Epithelial cell of prostate (primary cell): Measurements from ENCODE around the gene HDAC7.

ENCODE experiments used
- DNase-seq: peaks from one replicate; pipeline ENCODE4 v3.0.0-alpha.2; 2011; ENCODE audit warnings: low read depth, low spot score
- H3K27ac ChIP-seq: fragments of 450-650 bp; 2 replicates; pipeline ENCODE4 v1.5.1; 2017; ENCODE audit warnings: mild to moderate bottlenecking

Gene HDAC7

DNA sequence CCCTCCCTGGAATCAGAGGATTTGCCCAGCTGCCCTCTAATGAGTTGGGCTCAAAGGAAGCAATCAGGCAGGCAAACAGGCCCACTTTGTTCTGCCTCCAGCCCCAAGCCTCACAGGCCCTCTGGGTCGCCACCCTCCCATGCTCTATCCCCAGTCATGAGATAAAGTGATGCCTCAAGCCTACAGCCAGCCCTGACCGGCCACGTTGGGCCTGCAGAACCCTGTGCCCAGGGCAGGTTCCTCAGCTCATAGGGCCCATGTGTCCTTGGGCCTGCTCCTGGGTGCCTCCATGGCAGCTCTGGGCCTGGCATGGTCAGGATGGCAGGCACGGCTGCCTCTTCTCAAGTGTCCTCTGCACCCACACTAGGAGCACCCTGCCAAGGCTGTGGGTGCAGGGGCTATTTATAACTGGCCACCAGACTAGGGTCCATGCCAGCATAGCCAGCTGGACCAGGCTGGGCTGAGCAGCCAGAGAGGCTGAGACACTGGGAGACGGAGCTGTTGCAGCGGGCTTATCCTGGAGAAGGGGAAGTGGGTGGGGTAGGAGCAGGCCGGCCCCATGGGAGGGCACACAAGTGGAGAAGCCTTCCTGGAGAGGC is 20.2 kb downstream of the HDAC7 start:
- DNase-seq: no peak
- H3K27ac ChIP-seq: no peak overlapping the region

DNA sequence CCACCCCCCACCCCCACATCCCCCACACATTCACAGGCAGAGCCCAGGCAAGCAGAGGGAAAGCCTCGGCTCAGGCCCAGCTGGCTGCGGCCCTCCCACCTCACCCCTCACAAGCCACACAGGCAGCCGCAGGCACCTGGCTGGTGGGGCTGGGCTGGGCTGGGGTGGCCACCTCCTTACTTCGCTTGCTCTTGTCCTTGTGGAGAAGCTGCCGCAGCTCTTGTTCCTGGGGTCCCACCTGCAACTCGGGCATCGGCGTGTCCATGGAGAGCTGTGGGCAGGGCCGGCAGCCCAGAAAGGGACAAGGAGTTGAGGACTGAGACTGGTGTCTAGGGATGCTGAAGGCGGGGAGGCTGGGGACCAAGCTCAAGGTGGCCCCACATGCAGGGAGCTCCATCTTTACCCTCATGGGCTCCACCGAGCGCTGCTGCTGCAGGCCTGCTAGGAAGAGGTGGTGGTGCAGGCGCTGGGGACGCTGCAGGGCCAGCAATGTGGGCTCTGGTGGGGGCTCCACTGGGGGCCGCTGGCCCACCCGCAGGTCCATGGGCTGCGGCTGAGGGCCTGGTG is 21.2 kb downstream of the HDAC7 start:
- no peak for DNase-seq

GRCh38 chr12:47797441-47797840 is 22.3 kb downstream of the HDAC7 start:
- no peak for DNase-seq
- no peak overlapping the region for H3K27ac ChIP-seq

More for the DNA sequence above, 21.2 kb downstream of the HDAC7 start:
- no peak overlapping the region for H3K27ac ChIP-seq

DNA sequence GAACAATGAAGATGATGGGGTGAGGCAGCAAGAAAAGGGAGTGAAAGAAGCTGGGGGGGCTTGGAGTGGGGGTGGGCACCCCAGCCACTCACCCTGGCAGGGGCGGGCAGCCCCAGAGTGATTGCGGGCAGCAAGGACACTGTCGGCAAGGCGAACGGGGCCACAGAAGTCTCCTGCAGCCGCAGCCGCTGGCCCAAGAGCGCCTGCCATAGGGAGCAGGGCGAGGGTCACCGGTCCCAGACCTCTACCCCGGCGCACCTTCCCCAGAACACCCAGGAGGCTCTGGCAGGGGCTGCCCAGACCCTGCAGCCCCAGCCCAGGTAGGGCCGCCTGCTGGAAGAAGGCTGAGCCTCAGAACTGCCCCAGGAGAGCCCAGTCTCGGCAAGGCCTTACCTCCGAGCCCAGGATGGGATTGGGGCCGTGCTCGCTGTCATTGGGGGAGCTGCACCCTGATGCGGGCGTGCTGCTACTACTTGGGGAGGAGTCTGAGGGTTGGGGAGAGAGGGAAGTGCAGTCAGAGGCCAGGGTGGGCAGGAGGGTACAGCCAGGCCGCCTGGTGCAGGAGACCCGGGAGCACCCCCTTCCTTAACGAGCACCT is 23.8 kb downstream of the HDAC7 start:
- no peak overlapping the region for H3K27ac ChIP-seq
- DNase-seq: no peak

DNA sequence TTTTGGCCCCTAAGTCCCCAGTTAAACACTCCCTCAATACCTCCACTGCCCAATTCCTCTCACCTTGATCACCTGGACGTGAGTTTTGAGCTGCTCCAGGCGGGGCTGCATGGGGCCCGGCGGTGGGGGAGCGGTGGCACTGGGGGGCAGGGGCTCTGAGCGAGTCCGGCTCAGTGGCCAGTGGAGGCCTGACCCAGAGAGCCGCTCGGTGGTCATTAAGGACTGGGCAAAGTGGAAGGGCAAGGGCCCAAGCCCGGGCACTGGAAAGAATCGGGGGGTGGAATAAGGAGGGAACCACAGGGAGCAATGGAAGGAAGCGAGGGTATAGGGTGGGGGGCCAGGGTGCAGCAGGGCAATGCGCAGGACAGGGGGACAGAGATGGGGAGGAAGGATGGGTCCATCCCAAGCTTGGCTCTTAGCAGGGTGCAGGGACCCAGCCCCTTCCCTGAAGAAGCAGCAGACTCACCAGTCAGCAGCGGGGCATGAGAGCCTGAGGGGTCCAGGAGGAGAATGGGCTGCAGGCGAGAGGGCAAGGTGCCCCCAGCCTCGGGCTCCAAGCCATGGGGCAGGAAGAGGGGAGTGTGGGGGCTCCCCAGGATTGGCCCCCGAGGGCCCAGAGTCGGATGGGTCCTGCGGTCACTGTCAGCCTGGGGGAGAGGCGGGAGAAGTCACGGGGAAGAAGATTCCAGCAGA is 24.4 kb downstream of the HDAC7 start:
- H3K27ac ChIP-seq: no peak overlapping the region
- DNase-seq: no peak

- no peak for DNase-seq
- H3K27ac ChIP-seq: no peak overlapping the region
Measured at GRCh38 chr12:47794679-47795078, 25.0 kb downstream of the HDAC7 start.

DNA sequence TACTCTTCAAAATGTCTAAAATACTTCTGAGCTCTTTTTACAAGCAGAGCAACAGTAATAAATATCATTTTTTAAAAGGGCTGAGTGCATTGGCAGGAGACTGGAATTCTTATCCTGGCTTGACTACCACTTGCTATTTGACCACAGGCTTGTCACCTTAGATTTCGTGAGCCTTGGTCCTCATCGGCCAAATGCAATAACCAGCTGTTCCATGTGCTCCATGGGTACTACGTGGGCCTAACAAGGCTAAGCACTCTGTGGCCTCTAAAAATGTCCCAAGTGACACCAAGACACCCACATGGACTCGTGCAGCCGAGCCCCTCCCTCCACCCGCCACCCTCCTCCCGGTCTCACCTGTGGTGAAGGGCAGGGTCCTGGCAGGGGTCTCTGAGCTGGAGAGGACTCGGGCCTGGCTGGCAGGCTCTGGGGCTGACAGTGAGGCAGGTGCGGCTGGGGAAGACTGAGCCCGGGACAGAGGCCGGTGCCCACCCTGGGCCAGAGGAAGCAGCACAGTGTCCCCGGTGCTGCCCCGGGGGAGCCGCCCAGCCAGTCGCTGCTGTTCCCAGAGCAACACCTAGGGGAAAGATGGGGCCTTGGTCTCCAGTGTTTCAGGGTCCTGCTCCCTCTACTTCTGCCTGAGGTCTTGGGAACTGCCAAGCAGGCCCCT is 26.6 kb downstream of the HDAC7 start:
- H3K27ac ChIP-seq: no peak overlapping the region
- DNase-seq: no peak

- no peak overlapping the region for H3K27ac ChIP-seq
- no peak for DNase-seq
Measured at GRCh38 chr12:47791874-47792273, 27.8 kb downstream of the HDAC7 start.

DNA sequence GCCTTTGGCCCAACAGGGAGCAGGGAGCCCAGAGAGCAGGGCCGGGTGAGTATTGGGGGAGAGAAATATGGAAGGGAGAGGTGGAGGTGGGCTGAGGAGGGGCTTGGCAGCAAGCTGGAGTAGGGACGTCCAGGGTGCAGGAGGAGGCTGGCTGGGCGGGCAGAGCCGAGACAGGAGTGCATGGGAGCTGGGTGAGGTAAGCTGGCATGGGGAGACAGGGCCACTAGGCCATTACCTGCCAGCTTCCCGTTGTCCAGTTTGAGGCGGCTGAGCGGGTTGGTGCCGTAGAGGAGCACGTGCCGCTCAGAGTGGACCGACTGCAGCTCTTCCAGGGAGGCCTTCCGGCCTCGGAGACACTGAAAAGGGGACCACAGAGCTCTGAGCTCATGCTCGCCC is 28.4 kb downstream of the HDAC7 start:
- H3K27ac ChIP-seq: no peak overlapping the region
- no peak for DNase-seq

DNA sequence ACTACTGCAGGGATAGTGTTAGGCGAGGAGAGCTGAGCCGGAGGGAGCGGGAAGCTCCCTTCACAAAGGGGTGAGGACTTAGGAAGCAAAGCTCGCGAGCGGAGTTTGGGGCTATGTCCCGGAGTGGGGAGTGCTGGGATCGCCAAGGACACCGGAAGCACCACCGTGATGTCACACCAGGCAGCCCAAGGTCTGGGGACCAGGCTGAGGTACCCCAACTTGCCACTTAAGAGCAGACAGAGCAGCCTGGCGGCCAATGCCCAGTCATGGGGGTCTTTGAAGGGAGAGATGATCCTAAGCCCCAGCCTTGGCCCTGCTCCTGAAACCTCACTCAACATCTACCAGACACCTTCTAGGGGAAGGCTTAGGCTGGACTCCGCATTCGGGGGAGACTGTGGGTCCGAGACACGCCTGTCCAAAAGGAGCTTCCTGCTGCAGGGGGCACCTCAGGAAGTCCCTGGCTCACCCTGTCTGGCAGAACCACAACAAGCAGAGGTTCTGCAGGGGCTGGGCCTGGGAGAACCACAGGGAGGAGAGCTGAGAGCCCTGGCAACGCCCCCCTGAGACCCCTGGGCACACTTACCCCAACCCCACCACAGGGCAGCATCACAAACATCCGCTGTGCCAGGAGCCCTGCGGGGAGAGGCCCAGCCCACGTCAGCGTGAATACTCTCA is 28.9 kb downstream of the HDAC7 start:
- no peak overlapping the region for H3K27ac ChIP-seq
- DNase-seq: no peak

DNA sequence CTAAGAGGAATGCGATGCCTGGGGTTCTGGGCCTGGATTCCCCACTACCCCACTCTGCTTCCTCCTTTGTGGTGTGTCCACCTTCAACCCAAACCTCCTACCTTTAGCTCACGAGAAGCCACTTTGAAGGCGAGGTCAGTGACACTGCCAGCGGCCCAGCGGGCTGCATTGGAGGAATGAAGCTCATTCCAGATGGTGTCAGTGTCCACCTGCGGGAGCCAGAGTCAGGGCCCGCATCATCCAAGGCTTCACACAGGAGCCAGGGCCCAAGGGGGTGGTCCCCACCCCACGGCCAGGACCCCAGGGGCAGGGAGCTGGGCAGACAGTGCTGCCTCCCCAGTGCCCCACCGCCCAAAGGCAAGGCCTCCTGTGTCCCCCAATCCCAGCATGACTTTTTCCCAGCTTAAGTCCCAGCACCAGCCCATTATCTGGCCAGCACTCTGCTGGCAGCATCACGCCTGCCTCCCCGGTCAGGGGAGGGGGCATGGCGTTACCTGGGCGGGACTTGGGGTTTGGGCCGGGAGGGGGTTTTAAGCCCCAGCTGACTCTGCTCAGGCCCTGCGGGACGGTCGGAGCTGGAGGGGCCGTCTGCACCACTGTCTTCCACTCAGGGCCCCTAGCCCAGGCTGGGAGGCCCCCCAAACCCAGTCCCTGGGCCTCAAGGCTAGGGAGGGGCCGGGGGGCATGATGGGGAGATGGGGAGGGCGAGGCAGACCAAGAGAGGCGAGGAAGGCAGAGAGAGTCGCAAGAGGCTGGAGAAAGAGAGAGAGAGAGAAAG is 29.8 kb downstream of the HDAC7 start:
- DNase-seq: no peak
- no peak overlapping the region for H3K27ac ChIP-seq

DNA sequence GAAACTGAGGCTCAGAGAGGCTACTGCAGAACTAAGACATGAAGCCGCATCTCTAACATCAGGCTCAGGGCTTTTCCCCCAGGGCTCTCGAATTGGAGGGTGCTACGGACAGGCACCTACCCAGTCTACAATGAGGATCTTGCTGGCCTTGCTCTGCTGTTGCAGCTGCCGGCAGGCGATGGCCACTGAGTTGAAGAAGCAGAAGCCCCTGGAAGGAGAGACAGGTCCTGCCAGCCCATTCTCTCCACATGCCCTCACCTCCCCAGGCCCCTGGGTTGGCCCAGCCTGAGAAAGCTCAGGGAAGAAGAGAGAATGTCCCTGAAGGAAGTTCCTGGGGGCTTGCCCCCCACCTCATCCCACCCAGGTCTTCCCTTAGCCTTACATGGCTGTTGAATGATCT is 30.6 kb downstream of the HDAC7 start:
- no peak overlapping the region for H3K27ac ChIP-seq
- DNase-seq: no peak

- no peak for DNase-seq
- no peak overlapping the region for H3K27ac ChIP-seq
Measured at GRCh38 chr12:47787596-47788319, 31.9 kb downstream of the HDAC7 start.

- no peak overlapping the region for H3K27ac ChIP-seq
- no peak for DNase-seq
Measured at GRCh38 chr12:47786662-47787280, 32.9 kb downstream of the HDAC7 start.

GRCh38 chr12:47785887-47786661 is 33.6 kb downstream of the HDAC7 start:
- H3K27ac ChIP-seq: no peak overlapping the region
- DNase-seq: no peak

DNA sequence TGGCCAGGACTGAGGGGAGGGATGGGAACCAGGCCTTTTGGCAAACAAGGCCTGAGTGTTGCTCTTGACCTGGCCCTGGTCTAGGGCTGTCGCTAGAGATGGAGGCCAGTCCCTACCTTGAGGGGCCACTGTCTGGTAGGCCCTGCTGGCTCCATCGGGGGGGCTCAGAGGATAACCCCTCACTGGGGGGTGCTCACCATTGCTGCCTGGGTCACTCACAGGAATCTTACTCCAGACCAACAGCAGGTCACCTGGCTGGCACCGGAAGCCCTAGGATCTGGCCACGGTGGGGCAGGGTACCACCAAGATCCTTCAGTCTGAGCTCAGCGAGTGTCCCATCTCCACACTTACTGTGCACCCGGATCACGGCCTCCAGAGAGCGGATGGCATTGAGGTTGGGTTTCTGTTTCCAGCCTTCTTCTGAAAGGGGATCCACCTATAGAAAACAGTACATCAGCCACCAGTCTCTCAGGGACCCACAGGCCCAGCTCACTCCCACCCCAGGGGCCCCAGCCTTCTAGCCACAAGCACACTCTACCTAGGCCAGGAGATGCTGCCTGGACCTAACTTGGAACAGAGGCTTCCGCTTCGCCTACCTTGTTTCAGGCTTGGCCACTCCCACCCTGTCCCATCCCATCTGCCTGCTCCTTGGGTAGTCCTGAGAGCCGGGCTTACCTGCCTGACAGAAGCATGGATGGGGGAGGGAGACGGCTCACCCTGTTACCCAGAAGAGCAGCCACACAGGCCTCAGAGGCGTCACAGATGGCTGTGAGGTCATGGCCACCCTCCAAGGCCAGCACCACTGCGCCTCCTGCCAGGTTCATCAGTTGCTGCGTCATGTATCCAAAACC is 34.4 kb downstream of the HDAC7 start:
- no peak for DNase-seq
- no peak overlapping the region for H3K27ac ChIP-seq
